Activated naive CD8-positive, alpha-beta T cell treated with anti-CD3 and anti-CD28 coated beads for 36 hours (primary cell): ENCODE results near the gene FGD5. TPM values are rescaled to one million over a fixed set of nuclear protein-coding genes. Genes with fewer than 3 reads are reported as not detected.

Experiments used
- DNase-seq: peaks from one replicate; pipeline ENCODE4 v3.0.0; 2021
- H3K27ac Mint-ChIP-seq: one replicate; pipeline ENCODE4 v1.8.0; 2022; ENCODE audit warnings: mild to moderate bottlenecking, moderate library complexity, mixed read lengths
- H3K27me3 Mint-ChIP-seq: one replicate; pipeline ENCODE4 v1.8.0; 2022; ENCODE audit warnings: mild to moderate bottlenecking, mixed read lengths
- H3K36me3 Mint-ChIP-seq: one replicate; pipeline ENCODE4 v1.8.0; 2021; ENCODE audit warnings: mild to moderate bottlenecking, mixed read lengths
- H3K4me1 Mint-ChIP-seq: one replicate; pipeline ENCODE4 v1.8.0; 2021; ENCODE audit warnings: mixed read lengths
- H3K4me3 Mint-ChIP-seq: one replicate; pipeline ENCODE4 v1.8.0; 2022; ENCODE audit warnings: mild to moderate bottlenecking, moderate library complexity, mixed read lengths
- H3K9me3 Mint-ChIP-seq: one replicate; pipeline ENCODE4 v1.8.0; 2022; ENCODE audit warnings: mixed read lengths
- total RNA-seq, 2 experiments: library from RNA; stranded (reverse); gene quantifications; one replicate each; pipeline ENCODE4 v1.2.3, GENCODE V29; 2021

The FGD5 gene
- total RNA-seq, 2 experiments from 2014 or later, result 0.22 to 0.27 TPM

DNA sequence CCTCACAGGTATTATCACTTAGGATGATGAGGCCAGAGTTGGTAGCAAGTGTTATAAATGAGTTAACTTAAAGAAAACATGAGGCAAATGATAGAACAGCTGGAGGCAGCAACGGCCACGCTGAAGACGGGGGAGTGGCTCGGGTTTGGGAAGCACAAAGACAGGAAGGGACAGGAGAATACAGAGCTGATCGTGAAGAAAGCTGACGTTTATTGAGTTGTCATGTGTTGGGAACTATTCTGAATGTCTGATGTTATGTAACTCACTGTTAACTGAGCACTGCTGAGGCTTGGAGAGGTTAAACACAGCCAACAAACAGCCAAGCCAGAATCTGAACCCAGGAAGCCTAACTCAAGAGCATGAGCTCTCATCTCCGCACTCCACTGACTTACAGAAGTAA, 42.3 kb downstream of the FGD5 start:
- no peak for DNase-seq
- Mint-ChIP-seq H3K4me1 (no peaks in the 10 kb centered on the region), H3K27ac (no peak overlapping the region), H3K27me3 (no peaks in the 10 kb centered on the region), H3K4me3 (no peak overlapping the region), H3K36me3 (no peaks in the 10 kb centered on the region), H3K9me3 (peaks cover 3% of the 10 kb centered on the region)

DNA sequence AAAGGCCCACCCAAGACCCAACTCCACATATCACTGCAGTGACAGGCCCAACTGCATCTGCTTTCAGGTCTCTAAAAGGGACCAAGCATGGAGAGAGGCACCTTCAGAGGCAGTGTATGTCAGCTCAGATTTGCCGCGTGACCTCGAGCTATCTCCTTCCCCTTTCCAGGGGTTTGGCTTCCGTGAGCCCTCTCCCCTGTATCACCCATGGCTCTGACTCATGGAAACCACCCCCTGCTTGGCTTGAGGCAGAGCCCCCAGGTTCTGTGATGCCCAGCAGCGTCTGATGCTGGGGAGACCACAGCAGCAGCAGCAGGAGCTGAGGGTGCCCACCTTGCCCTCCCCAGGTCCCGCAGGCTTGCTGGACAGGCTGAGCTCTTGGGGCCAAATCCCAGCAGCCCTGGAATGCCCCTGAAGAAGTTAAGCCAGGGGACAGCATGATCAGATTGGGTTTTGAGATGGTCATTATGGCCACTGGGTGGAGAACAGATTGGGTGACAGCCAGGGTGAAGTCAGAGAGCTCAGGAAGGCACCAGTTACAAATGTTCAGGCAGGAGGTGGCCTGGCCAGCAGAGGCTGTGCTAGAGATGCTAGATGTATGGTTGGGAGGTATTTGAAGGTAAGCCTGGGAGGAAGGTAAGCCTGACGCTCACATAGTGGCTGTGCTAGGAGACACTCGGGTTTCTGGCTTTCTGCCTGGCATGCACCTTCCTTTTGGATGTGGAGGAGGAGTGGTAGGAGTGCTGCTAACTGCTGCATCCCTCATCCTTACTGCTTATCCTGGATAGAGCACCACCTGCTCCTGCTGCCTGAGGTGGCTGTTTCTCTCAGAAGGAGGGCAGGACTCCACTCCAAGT, 42.9 kb downstream of the FGD5 start:
- Mint-ChIP-seq H3K27me3 (no peaks in the 10 kb centered on the region), H3K4me3 (no peak overlapping the region), H3K27ac (no peak overlapping the region), H3K9me3 (no peaks in the 10 kb centered on the region), H3K4me1 (no peaks in the 10 kb centered on the region), H3K36me3 (no peaks in the 10 kb centered on the region)
- DNase-seq, result no peak

DNA sequence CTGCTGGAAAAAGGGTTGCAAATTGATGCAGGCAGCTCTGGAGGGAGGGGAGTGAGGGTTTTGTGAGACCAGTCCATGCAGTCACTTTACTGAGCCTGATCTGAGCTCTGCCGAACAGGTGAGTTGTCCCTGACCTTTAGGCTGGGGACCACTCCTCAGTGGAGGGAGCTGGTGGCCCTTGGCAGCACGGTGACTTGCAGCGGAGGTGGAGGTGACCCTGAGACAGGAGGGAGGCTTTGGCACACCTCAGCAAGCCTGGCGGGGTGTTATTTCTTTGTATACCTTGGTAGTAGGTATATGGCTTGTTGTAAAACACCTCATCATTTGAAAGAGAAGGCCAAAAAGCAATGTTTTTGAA, 43.5 kb downstream of the FGD5 start:
- H3K27me3 Mint-ChIP-seq, result no peaks in the 10 kb centered on the region
- H3K36me3 Mint-ChIP-seq, result no peaks in the 10 kb centered on the region
- H3K27ac Mint-ChIP-seq, result no peak overlapping the region
- H3K4me3 Mint-ChIP-seq, result no peak overlapping the region
- no peaks in the 10 kb centered on the region for H3K9me3 Mint-ChIP-seq
- DNase-seq, result no peak
- no peaks in the 10 kb centered on the region for H3K4me1 Mint-ChIP-seq

DNA sequence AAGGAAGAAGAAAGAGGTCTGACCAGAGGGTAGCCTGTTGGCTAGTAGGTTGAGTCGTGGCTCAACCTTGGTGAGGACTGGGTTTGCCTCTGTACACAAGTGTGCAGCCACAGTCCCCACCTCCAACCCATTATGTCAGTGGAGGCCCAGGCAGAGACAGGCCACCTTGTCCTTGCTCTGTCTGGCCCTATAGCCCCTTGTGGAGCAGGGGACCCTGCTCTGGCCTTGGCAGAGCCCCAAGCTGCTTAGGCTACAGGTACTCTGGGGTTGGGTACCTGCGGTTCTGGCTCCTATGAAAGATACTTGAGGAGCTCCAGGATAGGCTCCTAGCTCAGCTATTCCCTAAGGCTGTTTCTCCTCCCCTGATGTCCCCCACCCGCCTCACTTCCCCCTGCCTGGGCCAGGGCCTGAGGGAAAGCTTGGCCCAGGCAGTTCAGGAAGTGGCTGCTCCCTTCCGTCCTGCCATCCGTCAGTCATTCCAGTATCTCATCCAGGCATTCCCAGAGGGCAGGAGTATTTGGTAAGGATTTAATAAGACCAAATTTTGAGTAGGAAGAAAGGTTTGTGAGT, 44.0 kb downstream of the FGD5 start:
- no peaks in the 10 kb centered on the region for H3K9me3 Mint-ChIP-seq
- H3K4me3 Mint-ChIP-seq, result no peak overlapping the region
- no peaks in the 10 kb centered on the region for H3K36me3 Mint-ChIP-seq
- DNase-seq, result no peak
- H3K27ac Mint-ChIP-seq, result no peak overlapping the region
- no peaks in the 10 kb centered on the region for H3K4me1 Mint-ChIP-seq
- no peaks in the 10 kb centered on the region for H3K27me3 Mint-ChIP-seq

DNA sequence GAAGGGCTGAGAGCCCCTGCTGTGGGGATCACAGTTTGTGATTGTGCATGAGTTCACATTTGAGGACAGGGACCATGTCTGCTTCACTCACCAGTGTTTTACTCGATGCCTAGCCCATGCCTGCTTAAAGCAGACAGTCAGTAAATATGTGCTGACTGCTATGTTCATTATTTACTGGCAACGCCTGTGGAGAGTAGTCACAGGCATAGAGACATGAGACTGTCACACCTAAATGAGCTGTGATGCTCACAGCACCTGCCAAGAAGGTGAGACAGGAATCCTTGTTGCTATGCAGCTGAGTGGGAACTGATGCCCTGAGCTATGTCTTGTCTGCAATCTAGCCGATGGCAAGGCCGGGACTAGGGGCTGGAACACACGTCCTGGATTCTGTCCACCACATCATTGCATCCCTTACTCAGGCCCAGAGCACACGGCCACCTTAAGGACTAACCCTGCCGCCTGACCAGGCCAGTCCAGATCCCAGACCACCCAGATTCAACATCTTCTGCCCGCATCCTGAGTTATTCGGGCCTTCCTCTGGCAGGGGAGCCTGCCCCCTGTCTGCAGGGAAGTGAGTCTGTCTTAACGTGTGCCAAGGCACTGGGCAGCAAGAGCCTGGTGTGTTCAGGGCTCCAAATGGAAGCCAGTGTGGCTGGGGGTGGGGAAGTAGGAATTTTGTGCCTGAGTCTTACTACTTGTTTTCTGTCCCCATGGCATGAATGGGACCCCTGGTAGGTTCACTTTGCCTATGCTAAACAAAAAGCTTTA, 44.8 kb downstream of the FGD5 start:
- Mint-ChIP-seq H3K4me3 (no peak overlapping the region), H3K9me3 (no peaks in the 10 kb centered on the region), H3K36me3 (no peaks in the 10 kb centered on the region), H3K27ac (no peak overlapping the region), H3K4me1 (no peaks in the 10 kb centered on the region), H3K27me3 (no peaks in the 10 kb centered on the region)
- DNase-seq, result no peak

DNA sequence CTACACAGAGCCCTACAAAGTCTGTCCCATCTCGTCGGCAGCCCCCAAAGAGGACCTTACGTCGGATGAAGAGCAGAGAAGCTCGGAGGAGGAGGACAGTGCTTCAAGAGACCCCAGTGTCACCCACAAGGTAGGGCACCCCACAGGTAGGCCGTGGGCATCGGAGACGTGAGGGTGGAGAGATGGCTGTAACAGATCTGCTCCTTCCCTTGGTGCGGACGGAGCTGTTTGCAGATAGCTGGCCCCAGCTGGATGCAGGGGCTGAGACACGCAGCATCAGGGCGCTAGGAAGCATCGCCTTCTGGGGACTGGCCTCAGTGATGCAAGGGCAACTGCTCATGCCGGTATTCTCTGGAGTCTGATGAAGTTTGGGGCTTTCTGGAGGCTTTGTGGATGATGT, 45.4 kb downstream of the FGD5 start:
- Mint-ChIP-seq H3K9me3 (no peaks in the 10 kb centered on the region), H3K36me3 (no peaks in the 10 kb centered on the region), H3K27ac (no peak overlapping the region), H3K27me3 (no peaks in the 10 kb centered on the region), H3K4me1 (no peaks in the 10 kb centered on the region), H3K4me3 (no peak overlapping the region)
- DNase-seq, result no peak

DNA sequence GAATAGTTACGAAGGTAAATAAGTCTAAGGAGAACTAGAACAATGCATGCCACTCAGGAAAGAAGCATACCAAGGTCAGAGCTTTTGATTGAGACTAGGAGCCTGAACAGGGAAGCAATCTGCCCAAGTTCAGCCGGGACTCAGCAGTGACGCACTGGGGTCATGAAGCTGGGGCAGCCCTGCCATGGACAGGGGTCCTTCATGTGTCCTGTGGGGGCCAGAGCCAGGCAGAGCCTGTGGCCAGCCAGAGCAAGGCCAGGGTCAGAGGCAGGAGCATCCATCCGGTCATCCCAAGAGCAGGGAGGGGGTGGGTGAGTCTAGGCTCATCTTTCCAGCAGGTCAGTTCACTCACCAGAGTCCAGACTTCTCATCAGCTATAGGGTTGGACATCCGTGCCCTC, 47.9 kb downstream of the FGD5 start:
- H3K4me3 Mint-ChIP-seq, result no peak overlapping the region
- no peaks in the 10 kb centered on the region for H3K9me3 Mint-ChIP-seq
- H3K36me3 Mint-ChIP-seq, result no peaks in the 10 kb centered on the region
- no peaks in the 10 kb centered on the region for H3K4me1 Mint-ChIP-seq
- no peaks in the 10 kb centered on the region for H3K27me3 Mint-ChIP-seq
- no peak overlapping the region for H3K27ac Mint-ChIP-seq
- no peak for DNase-seq

DNA sequence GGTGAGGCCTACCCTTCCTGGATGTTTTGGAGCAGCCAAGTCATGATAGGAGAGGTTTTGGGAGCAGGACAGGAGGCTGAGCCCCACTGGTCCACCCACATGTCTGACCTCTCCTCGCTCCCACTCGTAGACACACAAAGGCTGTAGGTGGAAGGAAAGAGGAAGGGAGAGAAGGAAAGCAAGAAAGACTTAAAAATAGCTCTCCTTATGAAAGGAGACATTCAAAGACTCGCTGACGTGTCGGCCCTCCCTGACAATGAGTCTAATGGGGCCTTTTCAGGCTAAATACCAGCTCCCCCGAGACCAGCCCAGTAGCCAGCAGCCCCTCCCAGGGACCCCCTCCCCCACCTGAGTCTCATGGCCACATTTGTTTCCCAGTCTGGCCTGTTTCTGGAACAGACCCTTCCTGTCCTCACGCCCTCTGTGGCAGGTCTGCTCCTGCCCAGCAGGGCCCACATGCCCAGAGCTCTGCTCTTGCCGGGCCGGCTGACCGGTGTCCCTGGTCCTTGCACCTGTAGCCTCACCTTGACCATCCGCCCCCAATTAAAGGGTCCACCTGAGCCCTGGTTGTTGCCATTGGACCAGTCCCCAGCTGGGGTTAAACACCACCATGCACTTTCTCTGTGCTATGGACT, 49.3 kb downstream of the FGD5 start:
- no peaks in the 10 kb centered on the region for H3K36me3 Mint-ChIP-seq
- no peaks in the 10 kb centered on the region for H3K9me3 Mint-ChIP-seq
- no peak for DNase-seq
- H3K4me1 Mint-ChIP-seq, result no peaks in the 10 kb centered on the region
- no peak overlapping the region for H3K27ac Mint-ChIP-seq
- no peaks in the 10 kb centered on the region for H3K27me3 Mint-ChIP-seq
- no peak overlapping the region for H3K4me3 Mint-ChIP-seq

DNA sequence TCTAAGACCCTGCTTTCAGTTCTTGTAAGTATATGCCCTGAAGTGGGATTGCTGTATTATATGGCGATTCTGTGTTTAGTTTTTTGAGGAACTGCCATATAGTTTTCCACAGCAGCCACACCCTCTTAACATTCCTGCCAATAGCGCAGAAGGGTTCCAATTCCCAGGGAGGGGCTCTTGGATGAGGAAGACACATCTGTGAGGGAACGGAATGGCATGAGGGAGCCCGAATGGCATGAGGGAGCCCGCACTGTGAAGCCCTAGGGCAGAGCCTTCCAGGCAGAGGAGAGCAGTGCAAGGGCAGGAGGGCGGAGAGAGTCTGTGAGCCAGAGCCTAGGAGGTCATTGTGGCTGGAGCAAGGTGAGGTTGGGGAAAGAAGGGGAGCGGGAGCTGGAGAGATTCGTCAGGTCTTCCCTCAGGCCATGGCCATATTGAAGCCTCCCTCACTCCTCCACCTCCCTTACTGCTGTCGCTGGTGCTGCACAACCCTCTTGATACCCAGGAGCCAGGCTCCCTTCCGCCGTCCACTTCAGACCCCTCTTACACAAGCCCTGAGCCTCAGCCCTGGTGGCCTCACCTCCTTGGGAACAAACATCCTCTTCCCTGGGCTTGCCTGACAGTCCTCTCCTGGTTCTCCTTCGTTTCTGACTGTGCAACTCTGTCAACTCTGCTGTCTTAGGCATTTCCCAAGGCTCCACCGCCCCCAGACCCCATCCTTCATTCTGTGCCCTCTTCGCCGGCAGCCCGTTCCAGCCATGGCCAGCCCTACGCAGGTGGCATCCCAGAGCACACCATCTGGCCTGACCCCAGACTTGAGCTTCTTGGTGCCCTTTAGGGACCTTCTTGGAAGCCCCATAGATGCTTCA, 51.4 kb downstream of the FGD5 start:
- no peak overlapping the region for H3K27ac Mint-ChIP-seq
- no peaks in the 10 kb centered on the region for H3K4me1 Mint-ChIP-seq
- H3K36me3 Mint-ChIP-seq, result no peaks in the 10 kb centered on the region
- no peaks in the 10 kb centered on the region for H3K9me3 Mint-ChIP-seq
- no peak for DNase-seq
- H3K27me3 Mint-ChIP-seq, result no peaks in the 10 kb centered on the region
- H3K4me3 Mint-ChIP-seq, result no peak overlapping the region

DNA sequence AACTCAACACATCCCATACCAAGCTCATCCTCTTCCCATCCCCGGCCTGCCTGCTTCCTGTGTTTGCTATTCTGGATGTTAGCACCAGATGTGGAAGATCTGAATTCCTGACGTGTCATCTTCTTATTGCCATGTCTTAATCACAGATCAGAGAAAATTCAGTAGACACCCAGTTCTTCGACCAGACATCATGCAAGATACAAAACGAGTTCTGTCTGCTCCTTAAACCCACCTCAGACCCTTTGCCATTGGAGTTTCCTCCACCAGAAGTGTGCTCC, 52.0 kb downstream of the FGD5 start:
- Mint-ChIP-seq H3K4me3 (no peak overlapping the region), H3K36me3 (no peaks in the 10 kb centered on the region), H3K27me3 (no peaks in the 10 kb centered on the region), H3K9me3 (no peaks in the 10 kb centered on the region), H3K4me1 (no peaks in the 10 kb centered on the region), H3K27ac (no peak overlapping the region)
- no peak for DNase-seq

DNA sequence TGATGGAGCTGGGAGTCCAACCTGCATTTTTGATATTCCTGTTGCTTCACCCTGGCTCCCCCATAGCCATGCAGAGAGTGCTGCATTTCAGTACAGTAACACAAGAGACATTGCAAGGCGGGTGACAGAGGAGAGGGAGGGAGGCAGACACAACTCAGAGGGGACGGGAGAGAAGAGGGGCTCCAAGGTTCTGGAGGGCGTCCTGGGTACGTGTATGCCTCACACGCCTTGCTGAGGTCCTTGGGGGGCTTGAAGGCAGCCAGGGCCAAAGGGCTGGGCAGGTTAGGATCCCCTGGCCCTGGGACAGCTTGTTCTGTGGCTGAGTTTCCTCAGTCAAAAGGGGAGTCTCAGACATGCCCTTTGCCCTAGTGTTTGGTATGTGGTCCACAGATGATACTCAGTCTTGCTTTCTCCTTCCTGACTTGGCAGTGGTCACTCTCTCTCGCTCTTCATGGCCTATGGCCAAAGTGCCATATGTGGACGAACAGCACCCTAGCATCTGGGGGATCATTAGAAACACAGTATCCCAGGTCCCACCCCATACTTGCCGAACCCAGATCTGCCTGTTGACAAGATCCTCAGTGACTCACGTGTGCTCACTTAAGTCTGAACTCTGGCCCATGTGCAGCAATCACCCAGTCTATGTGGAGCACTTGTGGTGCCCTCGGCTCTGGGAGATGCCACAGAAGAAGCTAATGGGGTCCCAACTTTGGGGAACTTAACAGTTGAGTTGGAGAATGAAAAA, 52.9 kb downstream of the FGD5 start:
- no peaks in the 10 kb centered on the region for H3K36me3 Mint-ChIP-seq
- no peak for DNase-seq
- no peak overlapping the region for H3K4me3 Mint-ChIP-seq
- no peak overlapping the region for H3K27ac Mint-ChIP-seq
- H3K4me1 Mint-ChIP-seq, result no peaks in the 10 kb centered on the region
- no peaks in the 10 kb centered on the region for H3K9me3 Mint-ChIP-seq
- no peaks in the 10 kb centered on the region for H3K27me3 Mint-ChIP-seq

DNA sequence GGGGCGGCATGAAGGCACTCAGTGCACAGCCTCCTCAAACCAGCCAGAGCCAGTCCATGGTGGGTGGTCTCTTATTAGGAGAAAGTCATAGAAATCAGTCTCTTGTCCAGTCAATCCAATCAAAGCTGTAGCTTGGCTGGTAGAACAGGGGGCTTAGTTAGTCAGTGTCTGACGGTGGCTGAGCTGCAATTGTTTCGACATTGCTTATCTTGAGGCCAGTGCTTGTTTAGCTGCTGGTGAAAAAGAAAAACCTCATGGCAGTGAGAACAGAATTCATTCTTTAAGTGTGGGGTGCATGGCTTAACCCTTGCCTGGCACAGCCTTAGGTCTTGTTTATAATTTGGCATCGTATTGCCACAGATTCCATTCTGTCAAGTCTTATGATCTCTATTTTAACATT, 53.9 kb downstream of the FGD5 start:
- Mint-ChIP-seq H3K27ac (no peak overlapping the region), H3K4me1 (no peaks in the 10 kb centered on the region), H3K9me3 (no peaks in the 10 kb centered on the region), H3K36me3 (no peaks in the 10 kb centered on the region), H3K27me3 (no peaks in the 10 kb centered on the region), H3K4me3 (no peak overlapping the region)
- no peak for DNase-seq

DNA sequence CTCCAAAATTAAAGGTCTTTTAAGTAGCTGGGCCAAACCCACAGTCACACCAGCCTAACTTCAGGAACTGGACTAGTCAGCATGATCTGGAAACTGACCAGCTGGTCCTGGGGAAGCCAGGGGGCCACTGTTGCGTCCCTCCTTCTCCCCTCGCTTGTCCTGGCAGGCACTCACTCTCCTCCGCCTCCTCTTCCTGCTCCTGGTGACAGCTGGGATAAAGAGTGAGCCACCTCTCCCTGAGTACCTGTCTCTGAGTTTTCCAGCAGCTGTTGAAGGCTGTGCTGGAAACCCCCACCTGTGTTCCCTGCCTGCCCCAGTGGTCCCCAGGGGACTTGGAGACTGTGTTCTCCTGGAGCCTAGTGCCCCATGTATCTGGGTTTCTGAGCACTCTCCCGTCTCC, 56.0 kb downstream of the FGD5 start:
- Mint-ChIP-seq H3K9me3 (no peaks in the 10 kb centered on the region), H3K27ac (no peak overlapping the region)
- DNase-seq, result no peak

DNA sequence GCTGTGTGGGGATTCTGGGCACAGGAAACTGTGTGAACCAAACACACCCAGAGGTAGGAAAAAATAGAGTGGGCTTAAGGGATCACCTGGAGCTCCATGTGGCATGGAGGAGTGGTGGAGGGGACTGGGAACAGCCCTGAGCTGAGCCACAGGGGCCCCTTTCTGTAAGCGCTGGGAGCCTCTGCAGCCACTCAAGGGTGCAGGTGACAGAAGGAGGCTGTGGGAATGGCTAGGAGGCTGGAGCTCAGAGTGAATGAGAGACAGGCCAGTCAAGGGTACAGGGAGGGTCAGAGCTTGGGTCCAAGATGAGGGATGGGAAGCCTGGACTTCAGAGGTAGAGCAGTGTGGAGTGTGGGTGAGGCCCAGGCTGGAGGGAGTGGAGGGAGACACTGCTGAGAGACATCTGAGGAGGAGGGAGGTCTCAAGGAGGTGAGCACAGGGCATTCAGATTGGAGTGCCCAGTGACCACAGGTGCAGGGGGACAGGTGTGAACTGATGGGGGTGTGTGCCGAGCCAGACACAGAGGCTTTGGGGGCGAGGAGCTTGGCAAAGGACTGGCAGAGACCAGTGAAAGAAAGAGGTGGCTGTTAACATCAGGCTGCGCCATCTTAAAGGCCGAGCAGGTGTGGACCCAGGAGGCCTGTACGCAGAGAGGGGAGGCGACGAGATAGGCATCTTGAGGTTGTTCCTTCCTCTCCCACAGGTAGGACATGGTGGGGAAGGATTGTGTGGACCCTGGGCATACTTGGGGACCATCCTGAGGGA, 56.8 kb downstream of the FGD5 start:
- no peak overlapping the region for H3K4me3 Mint-ChIP-seq
- no peaks in the 10 kb centered on the region for H3K36me3 Mint-ChIP-seq
- no peaks in the 10 kb centered on the region for H3K27me3 Mint-ChIP-seq
- no peak for DNase-seq
- no peaks in the 10 kb centered on the region for H3K9me3 Mint-ChIP-seq
- H3K27ac Mint-ChIP-seq, result no peak overlapping the region
- H3K4me1 Mint-ChIP-seq, result peaks cover 12% of the 10 kb centered on the region

More for the DNA sequence above, 56.0 kb downstream of the FGD5 start:
- Mint-ChIP-seq H3K27me3 (no peaks in the 10 kb centered on the region), H3K4me3 (no peak overlapping the region), H3K4me1 (peaks cover 9% of the 10 kb centered on the region), H3K36me3 (no peaks in the 10 kb centered on the region)
